Loucy (cell line): ENCODE data around the gene MAP1B.

Experiments used
- CTCF ChIP-seq: fragments of 200-600 bp; sonication (generic); conservative IDR thresholded peaks from 2 replicates; pipeline ENCODE4 v1.5.1; 2014; ENCODE audit warnings: mild to moderate bottlenecking, antibody characterized with exemption, low read length
- EZH2phosphoT487 ChIP-seq: fragments of 200-600 bp; IDR thresholded peaks from 2 replicates; pipeline ENCODE4 v1.6.1; 2018; ENCODE audit warnings: antibody characterized with exemption, mild to moderate bottlenecking, moderate library complexity, borderline replicate concordance

- TF ChIP-seq CTCF: no peak
- TF ChIP-seq EZH2phosphoT487: no peak
Measured at GRCh38 chr5:72188166-72188565, 80.9 kb downstream of the MAP1B start.
